K562 (cell line): Measurements from ENCODE around the gene NUP155. TPM values are rescaled to one million over a fixed set of nuclear protein-coding genes. Genes with fewer than 3 reads are reported as not detected.

Experiments used
- ATF1 ChIP-seq, 2 experiments: fragments of 450-650 bp in 1 of 2; IDR thresholded peaks; 2 replicates each; pipeline ENCODE4 v1.6.1; 2016; ENCODE audit warnings: missing compliant biosample characterization in 1 of 2, missing genetic modification characterization in 1 of 2
- CEBPB ChIP-seq: fragments of 450-650 bp; IDR thresholded peaks from 2 replicates; pipeline ENCODE4 v1.6.1; 2016; ENCODE audit warnings: missing genetic modification characterization, missing compliant biosample characterization
- CUX1 ChIP-seq: fragments of 200-800 bp; sonication (Bioruptor generic); IDR thresholded peaks from 2 replicates; pipeline ENCODE4 v1.6.1; 2016; ENCODE audit warnings: missing genetic modification characterization, missing compliant biosample characterization
- DEAF1 ChIP-seq: fragments of 450-650 bp; formaldehyde crosslinking; IDR thresholded peaks from 2 replicates; pipeline ENCODE4 v1.4.0; 2020; ENCODE audit warnings: mild to moderate bottlenecking, moderate library complexity
- GABPA ChIP-seq: fragments of 200-800 bp; sonication (Bioruptor generic); conservative IDR thresholded peaks from 2 replicates; pipeline ENCODE4 v1.6.1; 2016; ENCODE audit warnings: low read depth, missing genetic modification characterization, missing compliant biosample characterization
- MAFK ChIP-seq: IDR thresholded peaks from 2 replicates; pipeline ENCODE4 v1.6.1; 2011; ENCODE audit warnings: low read length, improper control_type of control experiment
- MAZ ChIP-seq, 2 experiments: fragments of 450-650 bp in 1 of 2; sonication (generic) in 1 of 2; formaldehyde crosslinking; IDR thresholded peaks in 1 of 2; conservative IDR thresholded peaks in 1 of 2; 2 replicates each; pipeline versions ENCODE4 v1.4.0 to v1.5.0; 2020; ENCODE audit warnings: mild to moderate bottlenecking in 1 of 2, missing genetic modification reagents in 1 of 2
- NONO ChIP-seq, 2 experiments: fragments of 200-400 bp in 1 of 2; fragments of 450-650 bp in 1 of 2; formaldehyde crosslinking in 1 of 2; IDR thresholded peaks; 2 replicates each; pipeline ENCODE4 v1.6.1; 2017; ENCODE audit warnings: low read depth in 2 of 2, mild to moderate bottlenecking in 2 of 2, moderate library complexity in 2 of 2, low read length in 1 of 2
- POLR3G ChIP-seq: IDR thresholded peaks from 2 replicates; pipeline ENCODE4 v1.6.1; 2011; ENCODE audit not compliant: insufficient read length, insufficient replicate concordance; ENCODE audit errors: extremely low read depth
- polyA plus RNA-seq, 8 experiments: library from polyadenylated mRNA; depleted of rRNA in 4 of 8; stranded (reverse) in 5 of 8; unstranded in 3 of 8; fragments of >200 nt; fragmentation: Nextera tagmentation in 2 of 8; fragmentation: Illumina TruSeq in 1 of 8; extraction: Ambion mirVana in 2 of 8; extraction: Trizol in 1 of 8; gene quantifications; 2 replicates each; pipeline versions ENCODE4 v1.2.1 to v1.2.3, GENCODE V29; 2011 to 2014; ENCODE audit warnings: inconsistent platforms in 1 of 8, missing spikeins in 1 of 8
- total RNA-seq, 7 experiments: library from RNA; depleted of rRNA in 6 of 7; stranded (reverse); fragments of >200 nt in 6 of 7; fragmentation: Illumina TruSeq in 2 of 7; extraction: Trizol in 2 of 7; gene quantifications; 2 replicates each; pipeline versions ENCODE4 v1.2.1 to v1.2.3, GENCODE V29; 2011 to 2021; ENCODE audit warnings: low replicate concordance in 1 of 7
- TF ChIP-seq, protein P1 (sequence below): fragments of 450-650 bp; IDR thresholded peaks from 2 replicates; pipeline ENCODE4 v1.6.1; 2016; ENCODE audit warnings: antibody characterized with exemption
- TF ChIP-seq, protein P2 (sequence below): fragments of 450-650 bp; formaldehyde crosslinking; conservative IDR thresholded peaks from 2 replicates; pipeline ENCODE4 v1.4.0; 2022; ENCODE audit warnings: mild to moderate bottlenecking, missing genetic modification characterization

Gene NUP155
- total and polyA plus RNA-seq, 9 of the 15 experiments (the other 6 are each of a cell fraction or from before 2014, with no cell fraction given), result 39.3 to 130 (median 77.0) TPM

DNA sequence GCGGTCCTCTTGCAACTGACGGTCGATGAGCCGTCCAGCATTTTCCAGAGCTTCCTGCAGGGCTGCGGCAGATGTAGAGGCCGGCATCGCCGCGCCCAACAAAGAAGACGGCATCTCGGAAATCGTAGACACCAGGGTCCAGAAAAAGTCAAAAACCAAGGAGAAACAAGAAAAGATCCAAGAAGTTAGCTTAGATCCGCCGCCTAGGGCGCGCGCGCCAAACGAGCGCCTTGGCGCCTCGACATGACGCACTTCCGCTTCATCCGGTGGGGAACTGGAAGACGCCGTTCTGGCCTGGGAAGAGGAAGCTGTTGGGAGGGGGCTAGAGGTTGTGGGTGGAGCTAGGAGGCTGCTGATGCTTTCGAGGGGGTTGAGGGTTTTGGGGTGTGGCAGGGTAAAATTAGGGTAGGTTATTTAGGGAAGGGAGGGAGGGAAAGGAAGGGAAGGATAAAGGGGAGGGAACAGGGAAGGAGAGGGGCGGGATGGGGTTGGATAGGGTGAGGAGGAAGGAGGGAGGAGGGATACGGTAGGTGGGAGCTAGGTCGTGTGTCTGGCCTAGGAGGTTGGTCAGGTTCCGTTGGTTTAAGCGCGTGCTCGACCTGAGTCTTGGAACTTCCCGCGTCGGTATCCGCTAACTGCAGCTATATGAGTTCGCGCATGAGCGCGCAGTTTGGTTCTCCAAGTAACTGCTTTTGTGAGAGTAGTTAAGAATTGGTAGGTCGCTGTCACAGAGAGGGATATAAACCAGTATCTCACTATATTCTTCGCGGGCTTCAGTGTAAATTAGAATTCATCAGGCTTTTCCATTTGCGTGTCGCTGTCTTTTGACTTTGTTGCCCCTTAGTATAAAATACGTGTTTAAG, at the start of gene NUP155 (continued):
- TF ChIP-seq CUX1 (CRISPR knock-in tag) (no peak), POLR3G (no peak), MAFK (no peak), DEAF1 (CRISPR knock-in tag) (no peak), CEBPB (tag) (no peak), NONO (IDR thresholded peaks at IDR 0.05; ENCODE audit: low read depth in 2 of 2, low read length in 1 of 2) (no peak; a peak in 1 of 4 replicates), ATF1 (CRISPR knock-in tag; IDR thresholded peaks at IDR 0.05) (peak; percentile 96), ATF1 (tag; IDR thresholded peaks at IDR 0.05) (peak; percentile 99), MAZ (CRISPR knock-in tag; conservative IDR thresholded peaks at IDR 0.05 in 1 of 2, IDR thresholded peaks at IDR 0.05 in 1 of 2) (peak; percentile 88 to 92), GABPA (tag) (peak; percentile 97)
- TF ChIP-seq, protein P1, sequence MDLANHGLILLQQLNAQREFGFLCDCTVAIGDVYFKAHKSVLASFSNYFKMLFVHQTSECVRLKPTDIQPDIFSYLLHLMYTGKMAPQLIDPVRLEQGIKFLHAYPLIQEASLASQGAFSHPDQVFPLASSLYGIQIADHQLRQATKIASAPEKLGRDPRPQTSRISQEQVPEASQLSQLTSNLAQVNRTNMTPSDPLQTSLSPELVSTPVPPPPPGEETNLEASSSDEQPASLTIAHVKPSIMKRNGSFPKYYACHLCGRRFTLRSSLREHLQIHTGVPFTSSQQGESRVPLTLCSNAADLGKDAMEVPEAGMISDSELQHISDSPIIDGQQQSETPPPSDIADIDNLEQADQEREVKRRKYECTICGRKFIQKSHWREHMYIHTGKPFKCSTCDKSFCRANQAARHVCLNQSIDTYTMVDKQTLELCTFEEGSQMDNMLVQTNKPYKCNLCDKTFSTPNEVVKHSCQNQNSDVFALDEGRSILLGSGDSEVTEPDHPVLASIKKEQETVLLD, result peak; percentile 89; the same call in 1 of the 2 replicates
- TF ChIP-seq, protein P2, sequence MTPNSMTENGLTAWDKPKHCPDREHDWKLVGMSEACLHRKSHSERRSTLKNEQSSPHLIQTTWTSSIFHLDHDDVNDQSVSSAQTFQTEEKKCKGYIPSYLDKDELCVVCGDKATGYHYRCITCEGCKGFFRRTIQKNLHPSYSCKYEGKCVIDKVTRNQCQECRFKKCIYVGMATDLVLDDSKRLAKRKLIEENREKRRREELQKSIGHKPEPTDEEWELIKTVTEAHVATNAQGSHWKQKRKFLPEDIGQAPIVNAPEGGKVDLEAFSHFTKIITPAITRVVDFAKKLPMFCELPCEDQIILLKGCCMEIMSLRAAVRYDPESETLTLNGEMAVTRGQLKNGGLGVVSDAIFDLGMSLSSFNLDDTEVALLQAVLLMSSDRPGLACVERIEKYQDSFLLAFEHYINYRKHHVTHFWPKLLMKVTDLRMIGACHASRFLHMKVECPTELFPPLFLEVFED (CRISPR knock-in tag), result peak; percentile 99
